Esophagus squamous epithelium (tissue), 4 donors: ENCODE measurements around the gene RNF183.

Source experiments
- CTCF ChIP-seq, 6 experiments: fragments of 450-650 bp in 4 of 6; fragments of 200-600 bp in 2 of 6; sonication (generic) in 2 of 6; IDR thresholded peaks; one replicate each; pipeline ENCODE4 v1.5.1; 2016 to 2019; ENCODE audit warnings: antibody characterized with exemption in 6 of 6, mild to moderate bottlenecking in 4 of 6, moderate library complexity in 4 of 6
- POLR2A ChIP-seq, 4 donors: fragments of 450-650 bp; IDR thresholded peaks; one replicate each; pipeline ENCODE4 v1.6.1; 2017; ENCODE audit warnings: antibody characterized with exemption in 4 of 4, mild to moderate bottlenecking in 4 of 4, moderate library complexity in 3 of 4

- TF ChIP-seq CTCF (IDR thresholded peaks at IDR 0.05) (no peak), POLR2A (IDR thresholded peaks at IDR 0.05) (no peak)
Observed at GRCh38 chr9:113278840-113279239, 24.3 kb downstream of the RNF183 start.
